ENCODE data around the gene CAPN2.

DNA sequence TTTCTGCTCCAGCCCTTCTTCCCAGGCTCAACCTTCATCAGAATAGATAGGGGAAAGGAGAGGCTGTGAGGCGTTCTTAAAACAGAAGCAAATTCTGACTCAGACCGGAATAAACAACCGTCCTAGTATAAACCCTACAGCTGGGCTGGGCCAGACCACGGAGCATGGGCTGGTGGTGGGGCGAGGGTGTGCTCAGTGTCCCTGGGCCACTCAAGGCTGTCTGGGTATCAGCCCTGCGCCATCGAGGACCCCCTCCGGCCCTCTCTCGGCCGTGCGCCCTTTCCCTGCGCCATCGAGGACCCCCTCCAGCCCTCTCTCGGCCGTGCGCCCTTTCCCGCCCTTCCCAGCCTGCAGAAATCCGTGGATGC lies 36.0 kb downstream of the CAPN2 start:
- TF ChIP-seq, protein P1, sequence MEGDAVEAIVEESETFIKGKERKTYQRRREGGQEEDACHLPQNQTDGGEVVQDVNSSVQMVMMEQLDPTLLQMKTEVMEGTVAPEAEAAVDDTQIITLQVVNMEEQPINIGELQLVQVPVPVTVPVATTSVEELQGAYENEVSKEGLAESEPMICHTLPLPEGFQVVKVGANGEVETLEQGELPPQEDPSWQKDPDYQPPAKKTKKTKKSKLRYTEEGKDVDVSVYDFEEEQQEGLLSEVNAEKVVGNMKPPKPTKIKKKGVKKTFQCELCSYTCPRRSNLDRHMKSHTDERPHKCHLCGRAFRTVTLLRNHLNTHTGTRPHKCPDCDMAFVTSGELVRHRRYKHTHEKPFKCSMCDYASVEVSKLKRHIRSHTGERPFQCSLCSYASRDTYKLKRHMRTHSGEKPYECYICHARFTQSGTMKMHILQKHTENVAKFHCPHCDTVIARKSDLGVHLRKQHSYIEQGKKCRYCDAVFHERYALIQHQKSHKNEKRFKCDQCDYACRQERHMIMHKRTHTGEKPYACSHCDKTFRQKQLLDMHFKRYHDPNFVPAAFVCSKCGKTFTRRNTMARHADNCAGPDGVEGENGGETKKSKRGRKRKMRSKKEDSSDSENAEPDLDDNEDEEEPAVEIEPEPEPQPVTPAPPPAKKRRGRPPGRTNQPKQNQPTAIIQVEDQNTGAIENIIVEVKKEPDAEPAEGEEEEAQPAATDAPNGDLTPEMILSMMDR (conservative IDR thresholded peaks at IDR 0.05; ENCODE audit: low read depth, low read length): no peak
- no peak for TF ChIP-seq EZH2phosphoT487 (IDR thresholded peaks at IDR 0.05; ENCODE audit: borderline replicate concordance, low read length)
- TF ChIP-seq EZH2 (IDR thresholded peaks at IDR 0.05; ENCODE audit: low read length, unreplicated experiment): no peak
